HL-60/S4 treated with phorbol 12-myristate 13-acetate at 8.2 ng/mL for 4 days and 3 days (cell line): ENCODE data around the gene MFAP2.
"Not testable (repeated sequence)": the region's sequence is repeated elsewhere in the genome, so short reads cannot be mapped to it uniquely, and the experiment has no call there.

Experiments
- in situ Hi-C: fragments of 300-500 bp; cut with MboI; formaldehyde crosslinking; loops from 2 replicates; pipeline ENCODE4 v1.15.0; 2022; ENCODE audit warnings: low sequenced_read_pairs

The MFAP2 gene

DNA sequence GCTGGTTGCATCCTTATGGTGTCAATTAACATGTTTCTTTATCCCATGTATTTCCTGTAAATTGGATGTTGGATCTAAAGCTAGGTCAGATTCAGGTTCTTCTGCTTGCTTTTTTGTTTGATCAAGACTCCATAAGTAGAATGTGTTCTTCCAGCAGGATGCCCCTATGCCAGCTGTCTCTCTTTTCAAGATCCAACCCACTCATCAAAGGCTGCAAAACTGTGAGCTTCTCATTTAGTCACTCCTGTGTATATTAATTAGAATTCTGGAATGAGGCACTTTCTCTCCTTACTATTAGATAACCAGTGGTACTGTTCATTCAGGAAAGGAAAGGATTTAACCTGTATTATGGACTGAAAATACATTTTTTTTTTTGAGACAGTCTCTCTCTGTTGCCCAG, 46.5 kb downstream of the MFAP2 start:
- in situ Hi-C loops, result not testable (repeated sequence)

DNA sequence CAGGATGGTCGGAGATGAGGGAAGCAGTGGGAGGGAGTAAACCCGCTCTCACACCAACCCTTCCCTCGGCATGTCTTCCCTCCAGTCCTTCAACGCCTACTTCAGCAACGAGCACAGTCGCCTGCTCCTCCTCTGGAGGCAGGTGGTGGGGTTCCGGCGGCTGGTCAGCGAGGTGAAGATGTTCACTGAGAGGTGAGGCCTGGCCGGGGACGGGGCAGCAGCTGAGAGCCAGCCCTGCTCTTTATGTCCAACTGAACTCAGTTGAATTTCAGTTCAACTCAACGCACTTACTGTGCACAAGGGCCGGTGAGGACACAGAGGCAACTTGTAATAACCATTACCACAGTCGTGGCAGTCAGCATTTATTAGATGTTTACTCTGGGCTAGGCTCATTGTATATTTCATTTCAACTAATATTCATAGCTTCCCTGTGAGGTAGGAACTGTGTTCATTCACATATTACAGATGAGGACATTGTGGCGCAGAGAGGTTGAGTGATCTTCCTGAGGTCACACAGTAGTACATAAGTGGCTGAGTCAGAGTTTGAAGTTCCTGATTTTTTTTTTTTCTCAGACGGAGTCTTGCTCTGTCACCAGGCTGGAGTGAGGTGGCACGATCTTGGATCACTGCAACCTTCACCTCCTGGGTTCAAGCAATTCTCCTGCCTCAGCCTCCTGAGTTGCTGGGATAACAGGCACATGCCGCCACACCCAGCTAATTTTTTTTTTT, 49.0 kb downstream of the MFAP2 start:
- in situ Hi-C loops, result not testable (repeated sequence)

GRCh38 chr1:16929146-16930041, 51.0 kb downstream of the MFAP2 start:
- in situ Hi-C loops, result not testable (repeated sequence)

DNA sequence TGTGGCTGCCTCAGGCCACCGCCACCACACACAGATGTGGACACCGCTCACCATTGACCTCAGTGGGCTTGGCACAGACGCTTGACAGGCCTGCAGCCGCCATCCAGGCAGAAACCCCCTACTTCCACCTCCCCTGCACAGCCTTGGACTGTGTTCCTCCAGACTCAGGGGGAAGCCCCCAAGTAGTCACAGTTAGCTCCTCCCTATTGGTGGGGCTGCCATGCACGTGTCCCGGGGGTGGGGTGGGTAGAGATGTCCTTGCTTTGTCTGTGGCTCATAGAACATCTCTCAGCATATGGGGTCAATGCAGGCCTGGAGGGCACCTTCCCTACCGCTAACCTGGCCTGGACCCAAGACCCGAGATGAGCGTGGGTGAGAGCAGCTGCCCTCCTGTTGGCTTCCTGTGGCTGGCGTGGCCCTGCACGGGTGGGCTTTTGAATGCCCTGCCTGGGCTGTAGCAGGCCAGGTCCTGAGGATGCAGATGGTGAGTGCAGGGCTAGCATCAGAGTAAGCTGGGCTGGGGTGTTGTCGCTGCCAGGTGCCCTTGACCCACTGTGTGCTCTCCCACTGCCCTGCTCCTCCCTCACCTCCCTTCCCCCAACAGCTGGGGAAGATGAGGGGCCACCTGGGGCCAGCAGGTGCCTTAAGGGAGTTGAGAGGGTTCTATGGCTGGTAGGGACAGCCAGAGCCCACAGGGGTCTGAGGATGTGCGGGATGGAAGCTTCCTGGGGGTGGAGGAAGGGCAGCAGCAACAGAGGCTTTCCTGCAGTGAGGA, 52.5 kb downstream of the MFAP2 start:
- in situ Hi-C loops, result no loop called here

DNA sequence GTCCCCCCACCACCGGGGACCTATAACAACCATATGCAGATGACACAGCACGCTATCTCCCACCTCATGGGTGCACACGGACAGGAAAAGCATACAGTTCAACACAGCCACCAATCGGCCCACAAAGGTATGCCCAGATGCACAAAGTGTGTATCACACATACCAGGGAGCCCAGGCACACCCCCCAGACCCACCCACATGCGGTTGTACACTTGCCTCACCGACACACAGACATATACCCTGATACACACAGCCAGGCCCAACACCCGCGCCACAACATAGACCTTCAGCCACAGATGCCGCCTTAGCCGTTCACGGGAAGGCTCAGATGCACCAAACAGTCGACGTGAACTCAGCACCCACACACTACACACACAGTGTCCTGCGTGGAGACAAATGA, 53.2 kb downstream of the MFAP2 start:
- in situ Hi-C loops, result no loop called here

GRCh38 chr1:16926491-16927073, 53.8 kb downstream of the MFAP2 start:
- in situ Hi-C loops, result no loop called here

DNA sequence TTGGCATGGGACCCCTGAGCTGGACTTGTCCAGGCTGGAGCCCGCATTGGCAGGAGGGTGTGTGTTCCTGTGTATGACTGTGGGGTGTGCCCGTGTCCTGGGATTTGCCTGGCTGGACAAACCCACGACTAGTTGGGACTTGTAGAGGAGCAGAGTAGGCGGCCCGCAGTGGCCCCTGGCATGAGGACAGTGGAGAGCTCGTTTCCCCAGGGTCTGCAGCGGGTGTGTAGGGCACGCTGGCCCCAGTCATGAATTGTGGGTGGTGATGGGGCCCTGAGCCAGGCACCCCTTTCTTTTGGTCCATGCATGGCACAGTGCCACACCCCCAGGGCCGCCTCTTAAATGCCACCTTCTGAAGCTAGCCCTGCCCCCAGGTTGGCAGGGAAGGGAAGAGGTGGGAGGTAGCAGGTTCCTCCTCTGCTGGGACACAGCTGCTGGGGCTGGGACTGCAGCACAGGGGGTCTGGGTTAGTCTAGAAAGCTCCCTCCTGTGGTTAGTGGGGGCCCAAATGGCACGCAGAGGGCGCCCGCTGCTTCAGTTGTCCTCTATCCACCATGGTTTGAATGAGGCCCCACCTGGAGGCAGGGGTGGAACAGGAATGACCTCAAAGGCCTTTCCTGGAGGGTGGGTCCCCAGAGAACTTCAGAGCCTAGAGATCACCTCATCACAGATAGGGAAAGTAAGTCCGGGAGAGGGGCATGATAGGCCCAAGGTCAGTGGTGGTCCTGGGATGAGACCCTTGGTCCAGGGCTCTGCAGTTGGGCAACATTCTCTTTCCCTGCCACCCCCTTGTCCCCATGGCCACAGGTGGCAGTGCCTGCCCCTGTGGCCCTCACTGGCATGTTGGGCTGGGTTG, 54.6 kb downstream of the MFAP2 start:
- in situ Hi-C loops, result no loop called here

DNA sequence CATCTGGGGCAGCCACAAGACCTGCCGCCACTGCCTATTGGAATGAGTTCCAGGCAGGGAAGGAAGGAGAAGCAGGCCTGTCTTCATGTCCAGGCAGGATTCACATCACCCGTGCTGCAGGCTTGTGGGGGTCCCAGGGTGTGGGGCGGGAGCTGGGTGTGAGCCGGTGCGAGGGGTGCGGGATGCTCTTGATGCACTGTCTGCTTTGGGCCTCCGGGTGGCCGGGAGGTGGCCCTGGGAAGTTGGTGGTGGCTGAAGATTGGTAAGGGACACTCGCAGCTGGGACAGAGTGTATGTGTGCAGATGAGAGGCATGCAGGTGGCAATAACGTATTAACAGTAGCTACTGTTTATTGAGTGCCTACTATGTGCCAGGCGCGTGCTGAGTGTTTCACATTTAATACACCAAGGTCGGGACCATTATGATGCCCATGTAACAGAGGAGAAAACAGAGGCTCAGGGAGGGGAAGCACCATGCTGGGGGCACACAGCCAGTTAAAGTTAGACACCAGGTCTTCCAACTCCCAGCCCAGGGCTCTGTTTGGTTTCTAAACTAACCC, 55.4 kb downstream of the MFAP2 start:
- in situ Hi-C loops, result no loop called here
